Measurements from ENCODE around the gene DYNLRB2. TPM values are rescaled to one million over a fixed set of nuclear protein-coding genes. Genes with fewer than 3 reads are reported as not detected.
A peak's percentile ranks its signal among the peaks of the same experiment; 100 is the strongest.

The DYNLRB2 gene
- total RNA-seq (2016; rRNA removed; fragmentation: Illumina TruSeq; extraction: Trizol), result not detected in 2 replicates
- not detected in 2 replicates for total RNA-seq (2016; cell fraction: cytosol; rRNA removed; fragmentation: Illumina TruSeq; extraction: Trizol; ENCODE audit: low read depth)
- not detected in 2 replicates for total RNA-seq (2016; cell fraction: insoluble cytoplasmic fraction; rRNA removed; fragmentation: Illumina TruSeq; extraction: Trizol)
- not detected in 2 replicates for total RNA-seq (2016; cell fraction: membrane; rRNA removed; fragmentation: Illumina TruSeq; extraction: Trizol)
- total RNA-seq (2016; cell fraction: nucleus; rRNA removed; fragmentation: Illumina TruSeq; extraction: Trizol), result not detected in 2 replicates
- not detected in 2 replicates for polyA plus RNA-seq (2011; rRNA removed)
- not detected in 2 replicates for polyA plus RNA-seq (2011; cell fraction: cytosol; rRNA removed)
- polyA plus RNA-seq (2011; cell fraction: nucleus; rRNA removed), result not detected in 2 replicates
- polyA plus RNA-seq (2012), result not detected in 2 replicates
- not detected in 2 replicates for polyA plus RNA-seq (2016; cell fraction: cytosol; fragmentation: Illumina TruSeq; extraction: Trizol; ENCODE audit: low read depth)
- polyA plus RNA-seq (2016; cell fraction: insoluble cytoplasmic fraction; fragmentation: Illumina TruSeq; extraction: Trizol; ENCODE audit: low read depth), result not detected in 2 replicates
- not detected in 2 replicates for polyA plus RNA-seq (2016; cell fraction: membrane; fragmentation: Illumina TruSeq; extraction: Trizol; ENCODE audit: low read depth)
- polyA plus RNA-seq (2016; cell fraction: nucleus; fragmentation: Illumina TruSeq; extraction: Trizol; ENCODE audit: insufficient read depth, low read depth), result not detected in 2 replicates
- polyA minus RNA-seq (2011; rRNA and poly(A)+ RNA removed; ENCODE audit: low replicate concordance), result 0.65 TPM in 1 of 2 replicates, not detected in the other
- polyA minus RNA-seq (2011; cell fraction: cytosol; rRNA and poly(A)+ RNA removed), result not detected in 2 replicates
- not detected in 2 replicates for polyA minus RNA-seq (2011; cell fraction: nucleus; rRNA and poly(A)+ RNA removed)
- not detected for Bru-seq, nascent RNA
- not detected for BruChase-seq, experiment 1, labeled RNA remaining after a 6-hour chase
- BruChase-seq, experiment 2, labeled RNA remaining after a 2-hour chase, result not detected
- long read RNA-seq, experiment 1, result 0 reads
- long read RNA-seq, experiment 2, result 0 reads

- Histone ChIP-seq H2AFZ (ENCODE audit: low read length) (peak within 1 kb of the TSS; percentile 98), H3K27ac (ENCODE audit: extremely low read length, insufficient read depth, low read length) (no peak within 1 kb of the TSS), H3K4me3 (replicated peaks in 1 of 3; ENCODE audit: insufficient read depth in 1 of 3, low read depth in 2 of 3, low read length in 3 of 3) (peak within 1 kb of the TSS; percentile 51 to 70 (median 56); a peak in 5 of 6 replicates), H3K4me1 (ENCODE audit: insufficient read depth, low read length) (peaks cover 14% of the 10 kb centered on the region), H3K9me3 (ENCODE audit: low read length) (peaks cover 6% of the 10 kb centered on the region), H4K20me1 (ENCODE audit: insufficient read depth, low read length) (no peaks in the 10 kb centered on the region), H3K27me3 (ENCODE audit: control insufficient read depth in 1 of 2, insufficient read depth in 2 of 2, low read length in 2 of 2) (peaks cover 0 to 2% of the 10 kb centered on the region in 2 experiments; a peak in 1 of 5 replicates), H3K9ac (ENCODE audit: insufficient read depth, low read depth, low read length) (no peak within 1 kb of the TSS), H3K79me2 (ENCODE audit: insufficient read depth, low read length) (no peaks in the 10 kb centered on the region), H3K36me3 (replicated peaks in 1 of 2; ENCODE audit: control insufficient read depth in 1 of 2, insufficient read depth in 2 of 2, low read length in 2 of 2) (no peaks in the 10 kb centered on the region), H3K4me2 (ENCODE audit: low read depth, low read length) (peak within 1 kb of the TSS; percentile 96)
- DNase-seq (ENCODE audit: low spot score) (peak; percentile 83), ATAC-seq (peak; percentile 98), FAIRE-seq (peak; percentile 78)
- WGBS (ENCODE audit: low lambda C conversion rate), result 13% methylated on average over 34 of the region's 55 CpGs
- intact Hi-C loops (cut with micrococcal nuclease; ENCODE audit: unreplicated experiment), result no loop called here
- BruUV-seq (replicated peaks), result no TSS peak
- CTCF ChIA-PET (ENCODE audit: low intra/inter-chr PET ratio, low total read pairs), result no interaction called here
- POLR2A ChIA-PET, result no interaction called here
- in situ Hi-C loops (cut with HindIII; ENCODE audit: extremely low pct_ligation_motif_present, low pct_unique_long_range_greater_than_20kb), result no loop called here
- TF ChIP-seq NFIB (CRISPR knock-in tag; IDR thresholded peaks at IDR 0.05; ENCODE audit: borderline replicate concordance) (no peak), TCF7L2 (IDR thresholded peaks at IDR 0.05; ENCODE audit: low read depth, low read length) (no peak), ATF1 (CRISPR knock-in tag; IDR thresholded peaks at IDR 0.05) (peak; percentile 40; the same call in 1 of the 2 replicates), ZFP90 (CRISPR knock-in tag; IDR thresholded peaks at IDR 0.05; ENCODE audit: borderline replicate concordance) (peak; percentile 92), ATF7-NPFF (CRISPR knock-in tag; IDR thresholded peaks at IDR 0.05; ENCODE audit: low read depth) (no peak), NFYB (CRISPR knock-in tag; IDR thresholded peaks at IDR 0.05) (peak; percentile 84), TBL1XR1 (IDR thresholded peaks at IDR 0.05; ENCODE audit: borderline replicate concordance, low read length, partially characterized antibody) (peak; percentile 78), ZFX (CRISPR knock-in tag; IDR thresholded peaks at IDR 0.05; ENCODE audit: low read depth) (peak; percentile 59), MAFG (CRISPR knock-in tag; IDR thresholded peaks at IDR 0.05) (0 out of 2 replicates have a peak, but pooled peaks have one; percentile 30), RBFOX2 (IDR thresholded peaks at IDR 0.05; ENCODE audit: low read depth, low read length) (peak; percentile 44; the same call in 1 of the 2 replicates), NBN (conservative IDR thresholded peaks at IDR 0.05) (no peak), IRF1 (CRISPR knock-in tag; IDR thresholded peaks at IDR 0.05; ENCODE audit: low read depth) (peak; percentile 88; the same call in 1 of the 2 replicates), NAIF1 (CRISPR knock-in tag; IDR thresholded peaks at IDR 0.05; ENCODE audit: borderline replicate concordance) (no peak), CHD2 (IDR thresholded peaks at IDR 0.05; ENCODE audit: low read depth, low read length) (no peak; the same call in 1 of the 2 replicates), TEF (CRISPR knock-in tag; IDR thresholded peaks at IDR 0.05) (no peak), IKZF1 (IDR thresholded peaks at IDR 0.05) (no peak), ZNF235 (CRISPR knock-in tag; IDR thresholded peaks at IDR 0.05; ENCODE audit: borderline replicate concordance) (no peak)
Measured at GRCh38 chr16:80540516-80541305, at the start of gene DYNLRB2. Gene DYNLRB2, plus strand, starts transcription at chr16:80540993. Its CDS starts 84 bp downstream, at chr16:80541077.

Measured in HepG2 (cell line).